Fibroblast of the conjunctiva (primary cell): ENCODE measurements around the gene ZFYVE9.

ENCODE experiments used
- DNase-seq: peaks from one replicate; pipeline ENCODE4 v3.0.0-alpha.2; 2010; ENCODE audit warnings: low read depth

The ZFYVE9 gene

GRCh38 chr1:52243221-52243987 lies 101.5 kb downstream of the ZFYVE9 start:
- no peak for DNase-seq

GRCh38 chr1:52249831-52250230 lies 107.9 kb downstream of the ZFYVE9 start:
- peak; percentile 18 for DNase-seq

- no peak for DNase-seq
Observed at GRCh38 chr1:52253421-52253820, 111.5 kb downstream of the ZFYVE9 start.

- DNase-seq = no peak
Observed at GRCh38 chr1:52259886-52260285, 118.0 kb downstream of the ZFYVE9 start.

DNA sequence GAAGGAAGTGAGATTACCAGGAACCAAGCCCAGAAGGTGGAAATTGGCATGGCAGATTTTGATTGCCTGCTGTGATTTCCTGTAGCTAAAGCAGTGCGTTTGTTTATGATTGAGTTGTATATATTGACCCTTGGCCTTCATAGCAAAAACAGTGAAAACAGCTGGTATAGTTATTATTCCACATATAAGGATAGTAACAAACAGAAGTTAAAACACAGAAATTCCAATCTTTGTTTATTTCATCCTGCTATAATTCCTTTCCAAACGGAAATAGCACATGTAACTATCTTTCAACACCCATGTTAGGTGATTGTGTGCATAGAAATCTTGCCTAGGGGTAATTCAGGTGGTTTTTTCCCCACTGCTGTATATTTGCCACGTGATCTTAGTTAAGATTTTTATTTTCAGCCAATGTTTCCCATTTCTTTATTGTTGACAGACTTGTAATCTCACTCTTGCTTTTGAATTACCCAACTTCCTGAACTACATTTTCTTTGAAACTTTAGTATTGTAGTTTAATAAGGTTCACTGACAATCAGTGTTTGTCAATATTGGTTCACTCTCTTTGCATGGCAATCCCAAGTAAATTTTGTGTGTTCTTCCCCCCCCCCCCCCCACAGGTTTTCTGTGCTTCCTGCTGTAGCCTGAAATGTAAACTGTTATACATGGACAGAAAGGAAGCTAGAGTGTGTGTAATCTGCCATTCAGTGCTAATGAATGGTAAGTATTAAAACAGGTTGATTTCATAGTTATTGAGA lies 121.4 kb downstream of the ZFYVE9 start:
- DNase-seq = no peak

- no peak for DNase-seq
Observed at GRCh38 chr1:52264530-52265115, 122.7 kb downstream of the ZFYVE9 start.

DNA sequence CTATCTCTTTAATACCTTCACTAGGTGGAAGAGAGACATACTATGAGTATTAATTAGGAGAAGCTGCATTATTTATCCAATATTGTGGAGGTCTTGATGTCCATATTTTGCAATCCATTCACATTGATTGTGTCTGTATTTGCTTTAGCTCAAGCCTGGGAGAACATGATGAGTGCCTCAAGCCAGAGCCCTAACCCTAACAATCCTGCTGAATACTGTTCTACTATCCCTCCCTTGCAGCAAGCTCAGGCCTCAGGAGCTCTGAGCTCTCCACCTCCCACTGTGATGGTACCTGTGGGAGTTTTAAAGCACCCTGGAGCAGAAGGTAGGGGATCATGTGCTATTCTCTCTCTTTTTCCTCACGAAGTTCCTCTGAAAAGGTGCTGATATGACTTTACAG lies 124.6 kb downstream of the ZFYVE9 start:
- DNase-seq = no peak

- DNase-seq = no peak
Observed at GRCh38 chr1:52268372-52268771, 126.5 kb downstream of the ZFYVE9 start.

- no peak for DNase-seq
Observed at GRCh38 chr1:52281518-52281917, 139.6 kb downstream of the ZFYVE9 start.

DNA sequence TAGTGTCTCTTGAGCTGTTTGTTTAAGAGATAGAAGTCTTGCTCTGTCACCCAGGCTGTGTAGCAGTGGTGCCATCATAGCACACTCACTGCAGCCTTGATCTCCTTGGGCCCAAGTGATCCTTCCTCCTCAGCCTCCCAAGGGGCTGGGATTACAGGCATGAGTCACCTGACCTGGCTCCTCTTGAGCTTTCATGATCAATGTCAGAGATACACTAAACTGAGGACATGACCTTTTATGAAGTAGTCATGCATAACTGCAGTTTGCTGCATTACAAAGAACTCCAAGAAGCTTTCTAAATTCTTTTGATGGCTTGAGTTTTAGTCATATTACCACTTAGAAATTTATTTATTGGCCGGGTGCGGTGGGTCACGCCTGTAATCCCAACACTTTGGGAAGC lies 146.4 kb downstream of the ZFYVE9 start:
- no peak for DNase-seq

GRCh38 chr1:52294580-52294979 lies 152.7 kb downstream of the ZFYVE9 start:
- no peak for DNase-seq

- peak; percentile 40 for DNase-seq
Observed at GRCh38 chr1:52296345-52296744, 154.5 kb downstream of the ZFYVE9 start.

DNA sequence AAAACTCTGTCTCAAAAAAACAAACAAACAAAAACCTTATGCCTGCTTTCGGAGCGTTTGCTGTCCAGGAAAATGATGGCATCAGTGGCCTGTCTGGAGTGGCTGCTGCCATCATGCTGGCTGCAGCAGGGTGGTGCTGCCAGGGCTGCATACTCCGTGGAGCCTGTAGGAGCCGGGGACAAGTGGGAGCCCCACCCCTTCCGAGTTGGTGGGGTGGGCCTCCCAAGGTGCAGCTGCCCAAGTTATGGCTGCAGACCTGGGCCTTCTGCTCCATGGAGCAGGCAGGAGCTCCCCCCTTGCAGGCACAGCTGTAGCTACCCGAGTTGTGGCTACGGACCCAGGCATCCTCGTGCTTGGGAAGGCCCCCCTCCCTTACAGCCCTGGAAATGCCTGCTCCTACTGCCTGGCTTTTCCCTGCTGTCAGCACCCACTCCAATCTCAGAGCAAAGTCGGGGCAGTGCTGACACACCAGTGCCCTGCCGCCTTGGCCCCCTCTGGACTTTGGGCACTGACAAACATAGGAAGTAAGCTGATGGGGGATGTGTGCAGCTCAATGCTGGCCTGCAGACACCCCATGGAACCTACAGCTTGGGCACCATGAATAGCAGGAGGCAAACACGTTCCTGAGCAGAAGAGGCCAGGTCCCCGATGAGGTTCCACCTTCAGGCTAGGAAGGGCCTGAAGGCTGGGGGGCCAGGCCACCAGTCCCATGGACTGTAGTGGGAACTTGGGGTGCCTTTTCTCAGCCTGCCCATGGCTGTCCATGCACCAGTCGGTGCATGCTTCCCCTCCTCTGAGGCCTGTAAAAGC lies 163.7 kb downstream of the ZFYVE9 start:
- DNase-seq = no peak

DNA sequence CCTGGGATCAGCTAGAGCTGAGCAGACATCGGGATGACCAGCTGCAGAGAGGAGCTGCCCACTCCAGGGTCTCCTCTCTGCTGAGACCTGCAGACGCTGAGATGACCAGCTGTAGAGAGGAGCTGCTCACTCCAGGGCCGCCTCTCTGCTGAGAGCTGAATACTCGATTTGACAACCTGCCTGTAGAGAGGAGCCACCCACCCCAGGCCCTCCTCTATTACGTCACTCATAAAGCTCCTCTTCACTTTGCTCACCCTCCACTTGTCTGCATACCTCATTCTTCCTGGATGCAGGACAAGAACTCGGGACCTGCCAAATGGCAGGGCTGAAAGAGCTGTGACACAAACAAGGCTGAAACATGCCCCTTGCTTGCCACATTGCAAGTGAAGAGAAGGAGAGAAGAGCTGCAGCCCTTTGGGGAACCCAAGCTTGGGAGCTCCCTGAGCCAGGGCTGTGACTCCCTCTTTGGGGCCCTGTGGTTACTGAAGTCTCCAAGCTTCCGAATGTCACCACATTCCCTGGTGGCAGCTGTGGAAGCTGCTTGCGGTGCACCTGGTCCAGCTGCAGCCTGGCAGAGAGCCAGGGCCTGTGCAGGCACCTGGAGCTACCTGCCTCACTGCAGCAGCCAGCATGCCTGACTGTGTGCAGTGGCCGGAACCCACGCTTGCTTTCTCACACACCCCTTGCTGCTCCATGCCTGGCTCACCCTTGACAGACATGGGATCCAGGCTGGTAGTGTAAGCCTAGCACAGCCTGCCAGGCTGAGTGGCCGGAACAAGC lies 164.5 kb downstream of the ZFYVE9 start:
- DNase-seq = no peak

DNA sequence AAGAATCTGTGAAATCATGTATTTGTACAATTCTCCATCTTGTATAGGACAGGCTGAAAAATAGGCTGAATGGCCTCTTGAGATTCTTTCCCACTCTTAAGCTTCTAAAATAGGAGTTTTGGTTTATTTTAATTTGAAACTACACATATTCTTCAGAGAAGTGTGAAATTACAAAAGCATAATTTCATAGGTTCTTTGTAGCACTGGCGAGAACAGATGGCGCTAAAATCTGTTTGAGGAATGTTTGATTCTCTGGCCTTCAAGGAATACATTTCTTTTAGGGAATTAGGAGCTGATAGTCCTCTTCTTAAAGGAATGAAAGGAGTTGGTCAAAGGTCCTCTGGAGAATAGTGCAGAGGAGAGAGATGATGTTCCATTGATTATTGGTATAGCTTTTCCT lies 179.2 kb downstream of the ZFYVE9 start:
- no peak for DNase-seq

GRCh38 chr1:52323731-52324130 lies 181.8 kb downstream of the ZFYVE9 start:
- no peak for DNase-seq

GRCh38 chr1:52325786-52326185 lies 183.9 kb downstream of the ZFYVE9 start:
- DNase-seq = no peak

DNA sequence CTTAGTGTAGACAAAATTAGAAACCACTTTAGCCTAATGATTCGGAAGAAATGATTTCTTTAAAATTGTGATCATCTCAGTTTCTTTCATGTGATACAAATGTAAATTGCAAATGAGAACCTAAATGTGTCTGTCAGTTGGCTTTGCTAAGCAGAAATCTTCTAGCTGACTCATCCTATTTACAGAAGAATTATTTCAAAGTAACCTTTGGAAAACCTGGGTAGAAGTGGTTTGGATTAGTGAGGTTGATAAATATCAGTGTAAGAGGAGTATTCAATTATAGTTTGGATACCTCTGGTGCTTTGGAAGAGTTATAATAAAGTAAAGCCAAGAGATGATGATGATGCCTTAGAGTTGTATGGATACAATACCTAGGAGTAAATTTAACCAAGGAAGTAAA lies 186.7 kb downstream of the ZFYVE9 start:
- DNase-seq = no peak

DNA sequence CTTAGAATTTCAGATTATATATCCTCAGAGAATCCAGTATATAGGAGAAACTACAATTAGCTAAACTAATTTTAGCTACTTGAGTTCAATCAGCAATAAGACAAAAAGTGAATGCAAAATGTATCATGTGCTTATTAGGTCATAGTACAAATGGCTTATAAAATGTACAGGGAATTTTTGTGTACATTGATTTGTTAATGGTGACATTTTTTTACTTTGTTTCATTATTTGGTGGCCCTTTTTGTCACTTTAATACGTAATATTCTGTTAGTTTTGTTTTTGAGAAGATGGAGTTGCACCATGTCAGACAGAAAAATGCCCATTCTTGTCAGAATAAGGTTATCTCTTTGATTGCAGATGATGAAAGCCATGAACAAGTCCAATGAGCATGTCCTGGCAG lies 190.5 kb downstream of the ZFYVE9 start:
- no peak for DNase-seq

DNA sequence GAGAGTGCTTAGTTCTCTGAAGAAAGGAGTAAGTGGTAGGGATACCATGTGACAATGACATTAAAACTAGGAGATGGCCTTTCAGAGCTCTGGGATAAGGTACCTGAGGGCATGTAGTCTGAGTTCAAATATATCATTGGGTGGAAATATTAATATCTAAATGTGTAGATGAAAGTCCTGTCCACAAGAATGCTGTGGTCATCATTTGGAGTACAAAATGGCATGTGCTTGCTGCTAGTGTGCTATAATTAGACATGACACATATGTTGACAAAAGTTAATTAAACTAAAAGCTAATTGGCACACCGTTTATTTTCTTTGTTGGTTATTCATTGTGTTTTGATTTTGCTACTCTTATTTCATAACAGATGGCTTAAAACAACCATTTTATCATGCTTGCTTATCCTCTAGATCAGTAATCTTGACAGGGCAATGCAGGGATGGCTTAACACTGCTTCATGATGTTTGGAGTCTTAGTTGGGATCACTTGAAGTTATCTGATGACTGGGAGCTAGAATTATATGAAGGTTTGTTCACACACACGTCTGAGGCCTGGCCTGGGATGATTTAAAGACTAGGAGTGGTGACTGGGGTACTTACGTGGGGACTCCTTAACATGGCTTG lies 193.1 kb downstream of the ZFYVE9 start:
- no peak for DNase-seq

GRCh38 chr1:52337439-52337838 lies 195.6 kb downstream of the ZFYVE9 start:
- no peak for DNase-seq
